Right lobe of liver (tissue), 6 donors: ENCODE data around the gene CREB3L4. TPM values are rescaled to one million over a fixed set of nuclear protein-coding genes. Genes with fewer than 3 reads are reported as not detected.

Experiments
- ATAC-seq, 4 donors: fragments of 200-7000 bp; cut with Tn5 transposase; one replicate each; pipeline ENCODE4 v1.9.1; 2020; ENCODE audit warnings: mild to moderate bottlenecking in 4 of 4, moderate library complexity in 4 of 4
- DNase-seq, 3 donors: peaks; one replicate each; pipeline ENCODE4 v3.0.0-alpha.2; 2020
- H3K27ac ChIP-seq, 3 donors: fragments of 200-600 bp; one replicate each; pipeline ENCODE4 v1.8.0; 2022
- H3K27me3 ChIP-seq, 2 donors: fragments of 200-600 bp; one replicate each; pipeline ENCODE4 v1.8.0; 2022
- H3K36me3 ChIP-seq, 4 donors: fragments of 200-600 bp; sonication (generic) in 1 of 4; one replicate each; pipeline versions ENCODE4 v1.5.1 to v1.8.0; 2017 to 2022; ENCODE audit warnings: control low read depth in 1 of 4
- H3K4me1 ChIP-seq, 4 donors: fragments of 200-600 bp; sonication (generic) in 1 of 4; one replicate each; pipeline versions ENCODE4 v1.5.1 to v1.8.0; 2017 to 2022; ENCODE audit warnings: control low read depth in 1 of 4
- H3K4me3 ChIP-seq, 3 donors: fragments of 200-600 bp; one replicate each; pipeline ENCODE4 v1.8.0; 2022
- H3K9me3 ChIP-seq, 4 donors: fragments of 200-600 bp; sonication (generic) in 1 of 4; one replicate each; pipeline versions ENCODE4 v1.5.1 to v1.8.0; 2017 to 2022; ENCODE audit warnings: control low read depth in 1 of 4
- CTCF ChIP-seq, 4 donors: fragments of 200-600 bp in 3 of 4; fragments of 450-650 bp in 1 of 4; IDR thresholded peaks; one replicate each; pipeline versions ENCODE4 v1.5.1 to v1.8.0; 2016 to 2022; ENCODE audit warnings: antibody characterized with exemption in 4 of 4, mild to moderate bottlenecking in 2 of 4
- POLR2A ChIP-seq: fragments of 450-650 bp; IDR thresholded peaks from one replicate; pipeline ENCODE4 v1.6.1; 2017; ENCODE audit warnings: antibody characterized with exemption, mild to moderate bottlenecking
- WGBS: methylation state at CpG from one replicate; pipeline ENCODE4 v1.1.6; 2018; ENCODE audit warnings: low coverage, low lambda C conversion rate; ENCODE audit not compliant: insufficient coverage; ENCODE audit errors: missing lambda C conversion rate; 5-methylcytosine and 5-hydroxymethylcytosine counted together
- intact Hi-C, 2 donors: fragments of 100-400 bp; cut with DNase I; formaldehyde crosslinking; loops; one replicate each; pipeline versions ENCODE4 v1.11.2 to v1.14.1; 2022
- total RNA-seq, 6 experiments: library from RNA; depleted of rRNA in 2 of 6; stranded (reverse); fragments of >200 nt in 2 of 6; fragmentation: NEBNext Ultra II Directional in 3 of 6; extraction: Animal tissue kit (Norgen Biotek cat#: 25700) in 3 of 6; gene quantifications; one replicate each; pipeline versions ENCODE4 v1.1.0 to v1.2.4, GENCODE V29; 2016 to 2023
- donor health status: DM: no; HTN: yes; CAD: no.
- donor health status: DM: no; HTN: no; CAD: no.
- donor health status: DM: no; HTN: no; CAD: no.
- donor health status: DM: no; HTN: yes; CAD: no.
- donor health status: DM: no; HTN: yes; CAD: no.

Gene CREB3L4
- total RNA-seq, 6 experiments from 2014 or later = 4.9 to 11.1 (median 8.2) TPM

- DNase-seq (no peak), ATAC-seq (no peak)
- Histone ChIP-seq H3K36me3 (peaks cover 0 to 18% (median 9%) of the 10 kb centered on the region in 4 donors), H3K9me3 (no peaks in the 10 kb centered on the region), H3K4me3 (no peak overlapping the region), H3K4me1 (peaks cover 0 to 11% (median 3%) of the 10 kb centered on the region in 4 donors), H3K27me3 (no peaks in the 10 kb centered on the region), H3K27ac (no peak overlapping the region)
- TF ChIP-seq POLR2A (no peak), CTCF (IDR thresholded peaks at IDR 0.05) (no peak)
- 80% methylated on average over 1 of the region's 2 CpGs for WGBS
- intact Hi-C loops = no loop called here
Measured at GRCh38 chr1:153970346-153970745, 2.6 kb downstream of the CREB3L4 start.

- 93% methylated on average over 2 of the region's 3 CpGs for WGBS
Measured at GRCh38 chr1:153973071-153973470, 5.4 kb downstream of the CREB3L4 start.

GRCh38 chr1:153973525-153973924 is 5.8 kb downstream of the CREB3L4 start:
- Histone ChIP-seq H3K27ac (no peak overlapping the region), H3K36me3 (peaks cover 0 to 24% (median 13%) of the 10 kb centered on the region in 4 donors), H3K27me3 (no peaks in the 10 kb centered on the region), H3K9me3 (no peaks in the 10 kb centered on the region), H3K4me3 (no peak overlapping the region), H3K4me1 (peaks cover 0 to 15% (median 7%) of the 10 kb centered on the region in 4 donors)
- intact Hi-C loops = no loop called here
- TF ChIP-seq CTCF (IDR thresholded peaks at IDR 0.05) (no peak), POLR2A (no peak)
- ATAC-seq (no peak), DNase-seq (no peak)
- WGBS = 69% methylated on average over 3 of the region's 7 CpGs

More at GRCh38 chr1:153973071-153973470, 5.4 kb downstream of the CREB3L4 start:
- Histone ChIP-seq H3K4me1 (peaks cover 0 to 14% (median 5%) of the 10 kb centered on the region in 4 donors), H3K4me3 (no peak overlapping the region), H3K27me3 (no peaks in the 10 kb centered on the region), H3K9me3 (no peaks in the 10 kb centered on the region), H3K36me3 (peaks cover 0 to 24% (median 13%) of the 10 kb centered on the region in 4 donors), H3K27ac (no peak overlapping the region)
- ATAC-seq = no peak
- DNase-seq = no peak
- intact Hi-C loops = no loop called here
- TF ChIP-seq POLR2A (no peak), CTCF (IDR thresholded peaks at IDR 0.05) (no peak)

- peak in 1 of 3 donors; percentile 35 for DNase-seq
- ATAC-seq = peak in 1 of 4 donors; percentile 2
- Histone ChIP-seq H3K36me3 (peaks cover 0 to 29% (median 13%) of the 10 kb centered on the region in 4 donors), H3K4me3 (peak overlapping the region; percentile 86 to 92 (median 90)), H3K4me1 (peaks cover 0 to 23% (median 8%) of the 10 kb centered on the region in 4 donors), H3K27me3 (no peaks in the 10 kb centered on the region), H3K9me3 (no peaks in the 10 kb centered on the region), H3K27ac (peak overlapping the region; percentile 93 to 95 (median 94))
- intact Hi-C loops = no loop called here
- WGBS = 0% methylated on average over 14 of the region's 16 CpGs
- TF ChIP-seq CTCF (IDR thresholded peaks at IDR 0.05) (no peak), POLR2A (no peak)
Measured at GRCh38 chr1:153976819-153977249, 9.1 kb downstream of the CREB3L4 start.
